Lower leg skin (tissue), 3 donors: Measurements from ENCODE around the gene CTAGE15.
"Not testable (repeated sequence)": the region's sequence is repeated elsewhere in the genome, so short reads cannot be mapped to it uniquely, and the experiment has no call there.

Experiments
- CTCF ChIP-seq, 3 donors: fragments of 450-650 bp; IDR thresholded peaks; one replicate each; pipeline ENCODE4 v1.5.1; 2016; ENCODE audit warnings: antibody characterized with exemption in 3 of 3, mild to moderate bottlenecking in 3 of 3, moderate library complexity in 2 of 3
- POLR2A ChIP-seq, 2 donors: fragments of 450-650 bp; IDR thresholded peaks; one replicate each; pipeline ENCODE4 v1.6.1; 2016 to 2017; ENCODE audit warnings: antibody characterized with exemption in 2 of 2, mild to moderate bottlenecking in 1 of 2, moderate library complexity in 1 of 2

- not testable (repeated sequence) for TF ChIP-seq CTCF, POLR2A (IDR thresholded peaks at IDR 0.05)
Observed at GRCh38 chr7:143563306-143563705, 8.3 kb upstream of the CTAGE15 start.
